HG03095 (cell line): Measurements from ENCODE around the gene ITPRIP.

Experiments used
- ATAC-seq: cut with Tn5 transposase; IDR thresholded peaks from one replicate; pipeline ENCODE4 v1.9.1; 2021; ENCODE audit warnings: moderate library complexity; ENCODE audit not compliant: unreplicated experiment

The ITPRIP gene

GRCh38 chr10:104288355-104288754 is 49.9 kb downstream of the ITPRIP start:
- no peak for ATAC-seq

DNA sequence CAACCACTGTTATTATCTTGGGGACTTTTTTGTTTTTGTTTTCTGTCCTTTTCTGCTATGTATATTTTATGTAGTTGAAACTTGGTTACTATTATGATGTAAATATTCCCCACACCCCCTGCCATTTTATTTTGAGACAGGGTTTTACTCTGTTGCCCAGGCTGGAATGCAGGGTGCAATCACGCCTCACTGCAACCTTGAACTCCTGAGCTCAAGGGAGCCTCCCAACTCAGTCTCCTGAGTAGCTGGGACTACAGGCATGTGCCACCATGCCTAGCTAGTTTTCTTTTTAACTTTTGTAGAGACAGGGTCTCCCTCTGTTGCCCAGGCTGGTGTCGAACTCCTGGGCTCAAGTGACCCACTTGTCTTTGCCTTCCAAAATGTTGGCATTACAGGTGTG is 51.3 kb downstream of the ITPRIP start:
- ATAC-seq, result no peak

DNA sequence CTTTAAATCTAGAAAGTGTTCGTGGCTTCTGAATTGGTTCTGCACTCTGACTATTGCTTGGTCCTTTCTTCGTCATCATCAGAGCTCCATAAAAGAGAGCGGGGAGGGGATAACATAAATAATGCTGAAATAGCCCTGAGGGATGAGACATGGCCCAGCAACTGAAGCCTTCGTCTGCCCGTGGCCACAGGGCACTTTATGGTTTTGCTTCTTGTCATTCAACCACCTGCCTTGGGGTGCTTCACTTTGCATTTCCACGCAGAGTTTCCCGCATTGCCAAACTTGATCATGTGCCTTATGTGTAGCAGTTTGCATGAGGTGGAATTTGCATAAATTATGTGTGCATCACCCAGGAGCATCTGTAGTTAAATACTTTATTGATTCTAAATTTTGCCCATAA is 53.4 kb downstream of the ITPRIP start:
- no peak for ATAC-seq

DNA sequence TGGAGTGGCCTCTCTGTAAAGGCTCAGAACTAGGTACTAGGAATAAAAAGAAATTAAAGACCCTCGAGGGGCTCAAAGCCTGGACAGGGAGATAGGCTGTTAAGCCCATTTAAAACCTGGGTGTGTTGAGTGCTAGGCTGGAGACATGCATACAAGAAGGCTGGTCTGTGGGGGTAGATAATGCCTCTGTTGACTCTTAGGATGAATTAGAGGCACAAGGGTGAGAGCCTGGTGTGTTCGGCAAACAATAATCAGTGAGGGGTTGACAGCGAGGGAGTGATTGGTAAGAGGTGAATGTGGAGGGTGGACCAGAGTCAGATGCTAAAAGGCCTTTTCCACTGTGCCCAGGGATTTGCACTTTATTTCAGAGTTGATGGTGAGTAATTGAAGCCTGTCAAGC is 56.6 kb downstream of the ITPRIP start:
- no peak for ATAC-seq

DNA sequence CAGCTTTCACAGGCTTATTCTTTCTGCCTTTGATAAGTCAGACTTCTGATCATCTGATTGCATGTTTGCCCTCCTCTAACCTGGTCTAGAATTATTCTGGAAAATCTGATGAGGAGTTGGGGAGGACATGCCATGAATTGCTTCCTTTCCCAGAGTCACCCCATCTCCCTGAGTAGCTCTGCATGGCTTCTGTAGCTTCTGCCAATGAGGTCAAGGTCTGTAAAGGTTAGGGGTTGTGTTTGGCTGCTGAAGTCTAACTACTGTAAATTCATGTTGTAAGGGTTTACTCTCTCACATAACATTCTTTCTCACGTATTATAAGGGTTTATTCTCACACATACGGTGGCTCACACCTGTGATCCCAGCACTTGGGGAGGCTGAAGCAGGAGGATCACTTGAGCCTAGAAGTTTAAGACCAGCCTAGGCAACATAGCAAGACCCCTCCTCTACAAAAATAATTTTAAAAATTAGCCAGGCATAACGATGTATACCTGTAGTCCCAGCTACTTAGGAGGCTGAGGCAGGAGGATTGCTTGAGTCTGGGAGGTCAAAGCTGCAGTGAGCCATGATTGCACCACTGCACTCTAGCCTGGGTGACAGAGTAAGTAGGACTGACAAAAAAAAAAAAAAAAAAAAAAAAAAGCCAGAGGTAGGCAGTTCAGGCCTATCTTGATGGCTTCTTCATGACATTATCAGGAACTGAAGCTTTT is 58.6 kb downstream of the ITPRIP start:
- ATAC-seq, result no peak

GRCh38 chr10:104277785-104278184 is 60.5 kb downstream of the ITPRIP start:
- no peak for ATAC-seq

DNA sequence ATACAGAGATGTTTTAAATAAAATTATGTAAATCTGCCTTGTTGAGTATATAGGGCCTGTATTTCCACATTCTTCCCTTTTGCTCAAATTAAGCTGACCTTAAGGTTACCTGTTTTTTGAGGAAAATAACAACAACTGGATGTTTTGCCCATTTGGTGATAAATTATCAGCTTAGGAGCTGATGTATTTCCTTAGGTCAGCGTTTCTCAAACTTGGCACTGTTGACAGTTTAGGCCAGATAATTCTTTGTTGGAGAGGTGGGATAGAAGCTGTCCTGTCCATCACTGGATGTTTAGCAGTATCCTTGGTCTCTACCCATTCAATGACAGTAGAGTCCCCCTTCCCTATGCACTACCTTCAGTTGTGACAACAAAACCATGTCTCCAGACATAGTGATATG is 62.1 kb downstream of the ITPRIP start:
- ATAC-seq, result no peak

GRCh38 chr10:104274762-104275721 is 63.2 kb downstream of the ITPRIP start:
- ATAC-seq, result peak; percentile 75

GRCh38 chr10:104273899-104274575 is 64.2 kb downstream of the ITPRIP start:
- ATAC-seq, result no peak

GRCh38 chr10:104273286-104273685 is 65.0 kb downstream of the ITPRIP start:
- no peak for ATAC-seq

- peak; percentile 97 for ATAC-seq
Measured at GRCh38 chr10:104268713-104269645, 69.3 kb downstream of the ITPRIP start, which contains the start of gene GSTO2. Gene GSTO2, plus strand, starts transcription at chr10:104269184. Its CDS starts 5,732 bp downstream, at chr10:104274916.

DNA sequence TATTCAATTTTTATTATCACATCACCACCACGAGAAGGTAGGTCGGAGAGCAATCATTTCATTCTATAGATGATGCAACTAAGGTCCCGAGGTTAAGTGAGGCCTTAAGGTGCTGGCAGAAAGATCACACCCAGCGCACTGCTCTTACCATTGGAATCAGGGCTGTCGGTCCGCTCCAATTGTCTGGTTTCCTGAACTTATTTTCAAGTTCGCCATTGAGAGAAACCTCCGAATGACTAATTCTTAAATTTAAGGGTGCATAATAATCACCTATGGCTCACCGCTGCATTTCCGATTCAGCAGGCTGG is 69.9 kb downstream of the ITPRIP start:
- no peak for ATAC-seq

DNA sequence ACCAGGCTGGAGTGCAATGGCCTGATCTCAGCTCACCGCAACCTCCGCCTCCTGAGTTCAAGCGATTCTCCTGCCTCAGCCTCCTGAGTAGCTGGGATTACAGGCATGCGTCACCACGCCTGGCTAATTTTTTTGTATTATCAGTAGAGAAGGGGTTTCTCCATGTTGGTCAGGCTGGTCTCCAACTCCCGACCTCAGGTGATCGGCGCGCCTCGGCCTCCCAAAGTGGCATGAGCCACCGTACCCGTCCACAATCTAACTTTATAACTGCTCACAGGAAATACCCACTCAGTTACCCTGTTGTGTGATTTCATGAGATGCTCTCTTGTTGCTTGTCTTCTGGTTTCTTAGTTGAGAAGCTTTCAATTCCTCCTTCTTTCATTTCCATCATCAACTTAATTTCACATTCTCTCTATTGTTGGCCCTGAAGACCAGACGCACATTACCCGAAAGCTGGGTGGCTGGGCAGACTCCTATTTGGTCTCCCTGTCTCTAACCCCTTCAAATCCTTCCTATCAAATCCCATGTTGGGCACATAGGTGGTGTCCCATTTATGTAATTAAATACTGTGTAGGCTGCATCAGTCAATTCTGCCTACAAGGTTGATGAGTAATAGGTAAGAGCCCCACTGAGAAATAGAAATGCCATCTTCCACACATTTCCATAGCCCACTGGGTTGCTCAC is 70.4 kb downstream of the ITPRIP start:
- ATAC-seq, result no peak

GRCh38 chr10:104264783-104265182 is 73.5 kb downstream of the ITPRIP start:
- ATAC-seq, result no peak

- ATAC-seq, result no peak
Measured at GRCh38 chr10:104262055-104262454, 76.2 kb downstream of the ITPRIP start.

GRCh38 chr10:104260775-104261115 is 77.5 kb downstream of the ITPRIP start:
- no peak for ATAC-seq

GRCh38 chr10:104259999-104260774 is 78.1 kb downstream of the ITPRIP start:
- ATAC-seq, result no peak
